Measurements from ENCODE around the gene GPR107.
"Not testable (repeated sequence)": the region's sequence is repeated elsewhere in the genome, so short reads cannot be mapped to it uniquely, and the experiment has no call there.

The GPR107 gene

GRCh38 chr9:130053504-130054324, at the start of gene GPR107:
TSS of gene GPR107 (plus strand) at chr9:130053906. CDS start at chr9:130053933, 27 bp downstream.
- peak within 1 kb of the TSS; percentile 97 for H3K4me3 ChIP-seq (replicated peaks; ENCODE audit: low read depth, low read length)
- no peak for TF ChIP-seq CTCF (IDR thresholded peaks at IDR 0.05; ENCODE audit: insufficient read depth, low read length, poor library complexity, severe bottlenecking)
- H3K36me3 ChIP-seq (ENCODE audit: control insufficient read depth, insufficient read depth, low read length): no peaks in the 10 kb centered on the region
- H3K27me3 ChIP-seq (replicated peaks; ENCODE audit: control insufficient read depth, insufficient read depth, low read length): no peaks in the 10 kb centered on the region
- DNase-seq (ENCODE audit: extremely low read depth, insufficient read length): peak; percentile 85

DNA sequence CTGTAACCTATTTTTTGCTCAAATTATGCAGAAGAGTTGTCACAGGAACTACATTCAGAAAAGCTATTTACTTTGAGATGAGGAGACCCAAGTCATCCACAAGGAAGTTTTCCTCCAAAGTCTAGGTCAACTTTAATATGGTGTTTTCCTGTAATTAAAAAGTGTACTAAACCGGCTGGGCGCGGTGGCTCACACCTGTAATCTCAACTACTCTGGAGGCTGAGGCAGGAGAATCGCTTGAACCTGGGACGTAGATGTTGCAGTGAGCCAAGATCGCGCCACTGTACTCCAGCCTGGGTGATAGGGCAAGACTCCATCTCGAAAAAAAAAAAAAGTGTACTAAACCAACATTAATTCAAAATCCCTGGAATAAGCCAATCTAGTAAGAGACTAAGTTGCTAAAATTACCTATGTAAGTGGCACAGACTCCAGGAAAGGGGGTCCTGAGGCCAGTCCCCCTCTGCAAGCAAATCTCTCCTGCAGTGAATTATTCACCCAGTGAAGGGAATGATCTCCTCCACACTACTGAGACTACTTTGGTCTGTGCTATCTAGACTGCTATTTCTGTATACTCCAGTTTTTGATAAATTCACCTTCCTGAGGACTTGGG, 49.7 kb upstream of the GPR107 start:
- no peaks in the 10 kb centered on the region for H3K27me3 ChIP-seq (replicated peaks; ENCODE audit: control insufficient read depth, insufficient read depth, low read length)
- DNase-seq (ENCODE audit: extremely low read depth, insufficient read length): no peak

DNA sequence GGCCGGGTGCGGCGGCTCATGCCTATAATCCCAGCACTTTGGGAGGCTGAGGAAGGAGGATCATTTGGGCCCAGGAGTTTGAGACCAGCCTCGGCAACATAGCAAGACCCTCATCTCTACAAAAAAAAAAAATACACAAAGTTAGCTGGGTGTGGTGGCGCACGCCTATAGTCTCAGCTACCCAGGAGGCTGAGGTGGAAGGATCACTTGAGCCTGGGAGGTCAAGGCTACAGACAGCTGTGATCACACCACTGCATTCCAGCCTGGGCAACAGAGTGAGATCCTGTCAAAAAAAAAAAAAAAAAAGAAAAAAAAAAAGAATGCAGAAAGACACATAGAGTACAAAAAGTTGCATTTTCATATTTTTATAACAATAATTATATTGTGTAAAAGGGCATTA, 46.8 kb upstream of the GPR107 start:
- H3K27me3 ChIP-seq (replicated peaks; ENCODE audit: control insufficient read depth, insufficient read depth, low read length); H3K36me3 ChIP-seq (ENCODE audit: control insufficient read depth, insufficient read depth, low read length); DNase-seq (ENCODE audit: extremely low read depth, insufficient read length): not testable (repeated sequence)
- peak overlapping the region; percentile 20; the same call in 1 of the 2 replicates for H3K4me3 ChIP-seq (replicated peaks; ENCODE audit: low read depth, low read length)

More for the DNA sequence above, 49.7 kb upstream of the GPR107 start:
- peak overlapping the region; percentile 59 for H3K4me3 ChIP-seq (replicated peaks; ENCODE audit: low read depth, low read length)
- no peak for TF ChIP-seq CTCF (IDR thresholded peaks at IDR 0.05; ENCODE audit: insufficient read depth, low read length, poor library complexity, severe bottlenecking)
- peaks cover 5% of the 10 kb centered on the region for H3K36me3 ChIP-seq (ENCODE audit: control insufficient read depth, insufficient read depth, low read length)

GRCh38 chr9:130008538-130008937, 45.2 kb upstream of the GPR107 start:
- no peak for DNase-seq (ENCODE audit: extremely low read depth, insufficient read length)
- H3K4me3 ChIP-seq (replicated peaks; ENCODE audit: low read depth, low read length): peak overlapping the region; percentile 14; the same call in 1 of the 2 replicates

GRCh38 chr9:130009546-130009945, 44.2 kb upstream of the GPR107 start:
- not testable (repeated sequence) for H3K36me3 ChIP-seq (ENCODE audit: control insufficient read depth, insufficient read depth, low read length); DNase-seq (ENCODE audit: extremely low read depth, insufficient read length); H3K4me3 ChIP-seq (replicated peaks; ENCODE audit: low read depth, low read length); H3K27me3 ChIP-seq (replicated peaks; ENCODE audit: control insufficient read depth, insufficient read depth, low read length)

More at GRCh38 chr9:130008538-130008937, 45.2 kb upstream of the GPR107 start:
- Histone ChIP-seq H3K27me3 (replicated peaks; ENCODE audit: control insufficient read depth, insufficient read depth, low read length) (no peaks in the 10 kb centered on the region), H3K36me3 (ENCODE audit: control insufficient read depth, insufficient read depth, low read length) (no peaks in the 10 kb centered on the region; the same call in 1 of the 2 replicates)
- no peak for TF ChIP-seq CTCF (IDR thresholded peaks at IDR 0.05; ENCODE audit: insufficient read depth, low read length, poor library complexity, severe bottlenecking)

- peak; percentile 80 for DNase-seq (ENCODE audit: extremely low read depth, insufficient read length)
- H3K27me3 ChIP-seq (replicated peaks; ENCODE audit: control insufficient read depth, insufficient read depth, low read length): no peaks in the 10 kb centered on the region
- peak overlapping the region; percentile 6; the same call in 1 of the 2 replicates for H3K4me3 ChIP-seq (replicated peaks; ENCODE audit: low read depth, low read length)
- no peaks in the 10 kb centered on the region for H3K36me3 ChIP-seq (ENCODE audit: control insufficient read depth, insufficient read depth, low read length)
- TF ChIP-seq CTCF (IDR thresholded peaks at IDR 0.05; ENCODE audit: insufficient read depth, low read length, poor library complexity, severe bottlenecking): no peak
These were observed 43.3 kb upstream of the GPR107 start for GRCh38 chr9:130010151-130010988.
